H9 (cell line): ENCODE data around the gene HHATL. TPM values are rescaled to one million over a fixed set of nuclear protein-coding genes. Genes with fewer than 3 reads are reported as not detected.

Experiments used
- DNase-seq: peaks from one replicate; pipeline ENCODE4 v3.0.0-alpha.2; 2017
- H2AFZ ChIP-seq: one replicate; pipeline ENCODE4 v1.6.1; 2013; ENCODE audit warnings: mild to moderate bottlenecking, low read length, control low read depth, moderate library complexity
- H2AK5ac ChIP-seq: 2 replicates; pipeline ENCODE4 v1.6.1; 2013; ENCODE audit warnings: low read length, control low read depth, mixed read lengths; ENCODE audit not compliant: insufficient read length
- H2BK120ac ChIP-seq: one replicate; pipeline ENCODE4 v1.6.1; 2013; ENCODE audit warnings: low read depth, mild to moderate bottlenecking, low read length, control low read depth, inconsistent platforms; ENCODE audit not compliant: poor library complexity, severe bottlenecking
- H2BK12ac ChIP-seq: 2 replicates; pipeline ENCODE4 v1.6.1; 2013; ENCODE audit warnings: low read length, control low read depth, mixed read lengths, low read depth; ENCODE audit not compliant: insufficient read length
- H2BK15ac ChIP-seq: 2 replicates; pipeline ENCODE4 v1.6.1; 2013; ENCODE audit warnings: low read depth, low read length, control low read depth
- H2BK20ac ChIP-seq: one replicate; pipeline ENCODE4 v1.6.1; 2013; ENCODE audit warnings: low read depth, mild to moderate bottlenecking, low read length, control low read depth, inconsistent platforms; ENCODE audit not compliant: poor library complexity, severe bottlenecking
- H2BK5ac ChIP-seq: 2 replicates; pipeline ENCODE4 v1.6.1; 2013; ENCODE audit warnings: low read length, control low read depth, mixed read lengths; ENCODE audit not compliant: insufficient read length
- H3K14ac ChIP-seq: 2 replicates; pipeline ENCODE4 v1.6.1; 2013; ENCODE audit warnings: low read length, control low read depth; ENCODE audit not compliant: insufficient read depth
- H3K18ac ChIP-seq: 2 replicates; pipeline ENCODE4 v1.6.1; 2013; ENCODE audit warnings: low read depth, mild to moderate bottlenecking, mixed read lengths, low read length, control low read depth; ENCODE audit not compliant: insufficient read length
- H3K23ac ChIP-seq: 2 replicates; pipeline ENCODE4 v1.6.1; 2013; ENCODE audit warnings: low read length, control low read depth, mixed read lengths, low read depth; ENCODE audit not compliant: insufficient read length
- H3K23me2 ChIP-seq: 2 replicates; pipeline ENCODE4 v1.6.1; 2013; ENCODE audit warnings: low read depth, mild to moderate bottlenecking, mixed read lengths, low read length, control low read depth; ENCODE audit not compliant: insufficient read length, poor library complexity, severe bottlenecking
- H3K27ac ChIP-seq: 2 replicates; pipeline ENCODE4 v1.5.1; 2013; ENCODE audit warnings: low read length, control low read depth, mixed read lengths, low read depth; ENCODE audit not compliant: insufficient read length
- H3K27me3 ChIP-seq: 2 replicates; pipeline ENCODE4 v1.6.1; 2013; ENCODE audit warnings: low read length, control low read depth, inconsistent platforms; ENCODE audit not compliant: insufficient read depth
- H3K4ac ChIP-seq: 2 replicates; pipeline ENCODE4 v1.6.1; 2013; ENCODE audit warnings: low read depth, mild to moderate bottlenecking, control low read depth, inconsistent platforms, low read length, moderate library complexity
- H3K4me1 ChIP-seq: 2 replicates; pipeline ENCODE4 v1.6.1; 2013; ENCODE audit warnings: low read length, control low read depth, inconsistent platforms; ENCODE audit not compliant: insufficient read depth
- H3K4me2 ChIP-seq: 2 replicates; pipeline ENCODE4 v1.6.1; 2013; ENCODE audit warnings: low read length, control low read depth, mixed read lengths; ENCODE audit not compliant: insufficient read length, insufficient read depth
- H3K56ac ChIP-seq: 2 replicates; pipeline ENCODE4 v1.6.1; 2013; ENCODE audit warnings: low read depth, mild to moderate bottlenecking, mixed read lengths, low read length, control low read depth; ENCODE audit not compliant: insufficient read length
- H3K79me1 ChIP-seq: 2 replicates; pipeline ENCODE4 v1.6.1; 2013; ENCODE audit warnings: low read depth, mild to moderate bottlenecking, moderate library complexity, low read length, control low read depth, inconsistent platforms; ENCODE audit not compliant: insufficient read depth, poor library complexity, severe bottlenecking
- H3K79me2 ChIP-seq: 2 replicates; pipeline ENCODE4 v1.6.1; 2013; ENCODE audit warnings: low read length, control low read depth, inconsistent platforms; ENCODE audit not compliant: insufficient read depth
- H3K9ac ChIP-seq: 2 replicates; pipeline ENCODE4 v1.6.1; 2013; ENCODE audit warnings: low read length, control low read depth, mixed read lengths; ENCODE audit not compliant: insufficient read length; ENCODE audit errors: extremely low read depth
- H3K9me3 ChIP-seq: one replicate; pipeline ENCODE4 v1.6.1; 2013; ENCODE audit warnings: low read depth, low read length, inconsistent platforms; ENCODE audit not compliant: control insufficient read depth
- H3T11ph ChIP-seq: one replicate; pipeline ENCODE4 v1.6.1; 2013; ENCODE audit warnings: mild to moderate bottlenecking, low read length, control low read depth, inconsistent platforms
- H4K20me1 ChIP-seq: one replicate; pipeline ENCODE4 v1.6.1; 2013; ENCODE audit not compliant: control insufficient read depth, insufficient read length, insufficient read depth
- H4K5ac ChIP-seq: 2 replicates; pipeline ENCODE4 v1.6.1; 2013; ENCODE audit warnings: low read depth, mild to moderate bottlenecking, mixed read lengths, low read length, control low read depth; ENCODE audit not compliant: insufficient read length
- H4K8ac ChIP-seq: replicated peaks from 2 replicates; pipeline ENCODE4 v1.6.1; 2013; ENCODE audit warnings: low read length, control low read depth, mixed read lengths, low read depth; ENCODE audit not compliant: insufficient read length
- H4K91ac ChIP-seq: 2 replicates; pipeline ENCODE4 v1.6.1; 2013; ENCODE audit warnings: low read depth, mild to moderate bottlenecking, moderate library complexity, mixed read lengths, low read length, control low read depth; ENCODE audit not compliant: insufficient read length
- H3K27ac Mint-ChIP-seq, 3 experiments: 2 replicates in 2 of 3; 3 replicates in 1 of 3; pipeline ENCODE4 v1.8.0; 2020 to 2021; ENCODE audit warnings: mixed read lengths in 3 of 3, mild to moderate bottlenecking in 1 of 3, moderate library complexity in 1 of 3
- H3K27me3 Mint-ChIP-seq: 2 replicates; pipeline ENCODE4 v1.8.0; 2021; ENCODE audit warnings: low read depth, mild to moderate bottlenecking, moderate library complexity, mixed read lengths
- H3K36me3 Mint-ChIP-seq, 3 experiments: 2 replicates in 2 of 3; 3 replicates in 1 of 3; pipeline ENCODE4 v1.8.0; 2020 to 2021; ENCODE audit warnings: low read depth in 3 of 3, mixed read lengths in 3 of 3; ENCODE audit not compliant: insufficient read depth in 1 of 3
- H3K4me1 Mint-ChIP-seq, 2 experiments: 2 replicates each; pipeline ENCODE4 v1.8.0; 2020; ENCODE audit warnings: mixed read lengths in 2 of 2
- H3K4me3 Mint-ChIP-seq, 2 experiments: 2 replicates in 1 of 2; 3 replicates in 1 of 2; pipeline ENCODE4 v1.8.0; 2020 to 2021; ENCODE audit warnings: mild to moderate bottlenecking in 2 of 2, mixed read lengths in 2 of 2, moderate library complexity in 1 of 2
- H3K9me3 Mint-ChIP-seq, 2 experiments: 2 replicates in 1 of 2; 3 replicates in 1 of 2; pipeline ENCODE4 v1.8.0; 2020; ENCODE audit warnings: mild to moderate bottlenecking in 2 of 2, mixed read lengths in 2 of 2, moderate library complexity in 1 of 2
- WGBS: extraction: QIAGEN DNeasy Blood & Tissue Kit; methylation state at CpG from one replicate; pipeline ENCODE4 v1.1.7; 2013; ENCODE audit warnings: missing lambda C conversion rate, low lambda C conversion rate, mixed read lengths; ENCODE audit not compliant: insufficient read length; ENCODE audit errors: extremely low coverage; 5-methylcytosine and 5-hydroxymethylcytosine counted together
- total RNA-seq: library from RNA; stranded (reverse); gene quantifications from 2 replicates; pipeline ENCODE4 v1.2.1, GENCODE V29; 2021
- TF ChIP-seq, protein P1 (sequence below): fragments of 200-600 bp; sonication (generic); conservative IDR thresholded peaks from 3 replicates; pipeline ENCODE4 v1.8.0; 2021; ENCODE audit warnings: antibody characterized with exemption, mild to moderate bottlenecking

Gene HHATL
- total RNA-seq, 1 experiment from 2014 or later = 0.46 TPM

DNA sequence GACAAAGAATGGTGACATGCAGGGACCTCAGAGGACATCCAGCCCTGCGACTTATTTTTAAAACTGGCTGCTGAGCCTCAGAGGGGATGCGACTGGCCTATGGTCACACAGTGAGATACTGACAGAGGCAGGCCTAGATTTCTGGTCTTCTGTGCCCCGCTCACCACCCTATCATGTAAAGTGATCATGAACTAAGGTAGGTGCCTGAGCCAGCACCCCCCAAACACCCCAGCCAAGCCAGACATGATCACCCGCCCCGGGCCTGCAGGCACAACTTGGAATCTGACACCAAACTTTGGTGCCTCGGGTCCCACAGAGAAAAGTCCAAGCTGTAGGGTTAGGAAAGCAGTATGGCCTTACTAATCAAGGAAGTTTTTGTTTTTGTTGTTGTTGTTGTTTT, 33.9 kb upstream of the HHATL start:
- Histone ChIP-seq H3K79me1 (no peaks in the 10 kb centered on the region), H3K56ac (no peak overlapping the region), H2AFZ (no peak overlapping the region), H2BK12ac (no peak overlapping the region), H2BK20ac (no peak overlapping the region), H3K14ac (no peak overlapping the region), H3K4ac (no peak overlapping the region), H3K4me1 (peaks cover 9% of the 10 kb centered on the region; the same call in 1 of the 2 replicates), H3K27ac (no peak overlapping the region), H2BK120ac (no peak overlapping the region), H3K9ac (no peak overlapping the region), H4K20me1 (no peaks in the 10 kb centered on the region), H2BK15ac (no peak overlapping the region), H2BK5ac (no peak overlapping the region), H3K4me2 (no peak overlapping the region), H4K8ac (no peak overlapping the region), H4K5ac (no peak overlapping the region), H3K27me3 (no peaks in the 10 kb centered on the region), H4K91ac (no peak overlapping the region), H3K9me3 (no peaks in the 10 kb centered on the region), H3T11ph (no peak overlapping the region), H3K23me2 (no peaks in the 10 kb centered on the region), H3K23ac (no peak overlapping the region), H2AK5ac (no peak overlapping the region), H3K79me2 (no peaks in the 10 kb centered on the region), H3K18ac (no peak overlapping the region)
- TF ChIP-seq, protein P1, sequence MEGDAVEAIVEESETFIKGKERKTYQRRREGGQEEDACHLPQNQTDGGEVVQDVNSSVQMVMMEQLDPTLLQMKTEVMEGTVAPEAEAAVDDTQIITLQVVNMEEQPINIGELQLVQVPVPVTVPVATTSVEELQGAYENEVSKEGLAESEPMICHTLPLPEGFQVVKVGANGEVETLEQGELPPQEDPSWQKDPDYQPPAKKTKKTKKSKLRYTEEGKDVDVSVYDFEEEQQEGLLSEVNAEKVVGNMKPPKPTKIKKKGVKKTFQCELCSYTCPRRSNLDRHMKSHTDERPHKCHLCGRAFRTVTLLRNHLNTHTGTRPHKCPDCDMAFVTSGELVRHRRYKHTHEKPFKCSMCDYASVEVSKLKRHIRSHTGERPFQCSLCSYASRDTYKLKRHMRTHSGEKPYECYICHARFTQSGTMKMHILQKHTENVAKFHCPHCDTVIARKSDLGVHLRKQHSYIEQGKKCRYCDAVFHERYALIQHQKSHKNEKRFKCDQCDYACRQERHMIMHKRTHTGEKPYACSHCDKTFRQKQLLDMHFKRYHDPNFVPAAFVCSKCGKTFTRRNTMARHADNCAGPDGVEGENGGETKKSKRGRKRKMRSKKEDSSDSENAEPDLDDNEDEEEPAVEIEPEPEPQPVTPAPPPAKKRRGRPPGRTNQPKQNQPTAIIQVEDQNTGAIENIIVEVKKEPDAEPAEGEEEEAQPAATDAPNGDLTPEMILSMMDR = no peak
- peak overlapping the region in 1 of 3 experiments; percentile 51; a peak in 1 of 7 replicates for H3K27ac Mint-ChIP-seq
- peaks cover 0 to 3% of the 10 kb centered on the region in 2 experiments; a peak in 2 of 5 replicates for H3K9me3 Mint-ChIP-seq
- H3K4me3 Mint-ChIP-seq = no peak overlapping the region
- peaks cover 51 to 54% of the 10 kb centered on the region in 2 experiments for H3K4me1 Mint-ChIP-seq
- H3K36me3 Mint-ChIP-seq = no peaks in the 10 kb centered on the region
- DNase-seq = peak; percentile 25
- WGBS = no CpG with 5 or more reads among the region's 6 CpGs
- peaks cover 2% of the 10 kb centered on the region for H3K27me3 Mint-ChIP-seq
